Parathyroid adenoma (tissue), 2 donors: Measurements from ENCODE around the gene ARFGAP1.

Experiments used
- H2AFZ ChIP-seq: fragments of 300-600 bp; sonication (generic); one replicate; pipeline ENCODE4 v1.7.0; 2017; ENCODE audit warnings: antibody characterized with exemption, mild to moderate bottlenecking
- H3K27ac ChIP-seq: fragments of 300-600 bp; sonication (generic); one replicate; pipeline ENCODE4 v1.7.0; 2017
- H3K27me3 ChIP-seq: fragments of 300-600 bp; sonication (generic); one replicate; pipeline ENCODE4 v1.7.0; 2017; ENCODE audit warnings: low read length; ENCODE audit not compliant: control insufficient read depth, insufficient read depth
- H3K36me3 ChIP-seq: fragments of 300-600 bp; sonication (generic); one replicate; pipeline ENCODE4 v1.7.0; 2017; ENCODE audit warnings: low read length; ENCODE audit not compliant: control insufficient read depth, insufficient read depth
- H3K4me1 ChIP-seq: fragments of 300-600 bp; sonication (generic); one replicate; pipeline ENCODE4 v1.7.0; 2017; ENCODE audit warnings: control low read depth
- H3K4me2 ChIP-seq: fragments of 300-600 bp; sonication (generic); one replicate; pipeline ENCODE4 v1.7.0; 2017; ENCODE audit warnings: low read length
- H3K4me3 ChIP-seq: fragments of 300-600 bp; sonication (generic); one replicate; pipeline ENCODE4 v1.7.0; 2017; ENCODE audit warnings: low read depth, low read length
- H3K79me2 ChIP-seq: fragments of 300-600 bp; sonication (generic); one replicate; pipeline ENCODE4 v1.7.0; 2017; ENCODE audit warnings: control low read depth
- H3K9ac ChIP-seq: fragments of 300-600 bp; sonication (generic); one replicate; pipeline ENCODE4 v1.7.0; 2017; ENCODE audit warnings: mild to moderate bottlenecking
- H3K9me3 ChIP-seq: fragments of 300-600 bp; sonication (generic); one replicate; pipeline ENCODE4 v1.7.0; 2017; ENCODE audit warnings: low read length; ENCODE audit not compliant: control insufficient read depth
- CTCF ChIP-seq: fragments of 300-600 bp; sonication (generic); IDR thresholded peaks from one replicate; pipeline ENCODE4 v1.7.0; 2017; ENCODE audit warnings: antibody characterized with exemption, mild to moderate bottlenecking
- donor health status: primary hyperparathyroidism.

The ARFGAP1 gene

GRCh38 chr20:63306673-63307537, 34.3 kb downstream of the ARFGAP1 start:
- peaks cover 9% of the 10 kb centered on the region for H3K4me1 ChIP-seq
- no peak for TF ChIP-seq CTCF
- H3K4me2 ChIP-seq: no peak overlapping the region
- H3K27ac ChIP-seq: no peak overlapping the region
- no peak overlapping the region for H2AFZ ChIP-seq
- H3K36me3 ChIP-seq: no peaks in the 10 kb centered on the region
- H3K27me3 ChIP-seq: no peaks in the 10 kb centered on the region
- H3K4me3 ChIP-seq: no peak overlapping the region
- no peaks in the 10 kb centered on the region for H3K9me3 ChIP-seq
- no peaks in the 10 kb centered on the region for H3K79me2 ChIP-seq
- H3K9ac ChIP-seq: no peak overlapping the region

- peaks cover 9% of the 10 kb centered on the region for H3K4me1 ChIP-seq
- no peak overlapping the region for H3K4me3 ChIP-seq
- H3K9me3 ChIP-seq: no peaks in the 10 kb centered on the region
- H3K9ac ChIP-seq: no peak overlapping the region
- no peak overlapping the region for H3K27ac ChIP-seq
- H3K79me2 ChIP-seq: no peaks in the 10 kb centered on the region
- no peak for TF ChIP-seq CTCF
- H3K36me3 ChIP-seq: no peaks in the 10 kb centered on the region
- H3K27me3 ChIP-seq: no peaks in the 10 kb centered on the region
- H3K4me2 ChIP-seq: no peak overlapping the region
- H2AFZ ChIP-seq: no peak overlapping the region
Observed at GRCh38 chr20:63307538-63308217, 35.1 kb downstream of the ARFGAP1 start.

GRCh38 chr20:63308218-63308911, 35.8 kb downstream of the ARFGAP1 start:
- Histone ChIP-seq H3K4me1 (peaks cover 9% of the 10 kb centered on the region), H2AFZ (no peak overlapping the region), H3K36me3 (no peaks in the 10 kb centered on the region), H3K79me2 (no peaks in the 10 kb centered on the region), H3K27me3 (no peaks in the 10 kb centered on the region), H3K9ac (no peak overlapping the region), H3K4me3 (no peak overlapping the region), H3K27ac (no peak overlapping the region), H3K4me2 (no peak overlapping the region), H3K9me3 (no peaks in the 10 kb centered on the region)
- TF ChIP-seq CTCF: no peak

- H3K4me2 ChIP-seq: no peak overlapping the region
- no peaks in the 10 kb centered on the region for H3K27me3 ChIP-seq
- H3K79me2 ChIP-seq: no peaks in the 10 kb centered on the region
- H3K9me3 ChIP-seq: no peaks in the 10 kb centered on the region
- peak; percentile 95 for TF ChIP-seq CTCF
- H3K36me3 ChIP-seq: no peaks in the 10 kb centered on the region
- no peak overlapping the region for H3K27ac ChIP-seq
- peak overlapping the region; percentile 72 for H2AFZ ChIP-seq
- no peak overlapping the region for H3K4me3 ChIP-seq
- H3K9ac ChIP-seq: no peak overlapping the region
- peaks cover 16% of the 10 kb centered on the region for H3K4me1 ChIP-seq
Observed at GRCh38 chr20:63309261-63310071, 36.9 kb downstream of the ARFGAP1 start.
